Measurements from ENCODE around the gene DOP1A. TPM values are rescaled to one million over a fixed set of nuclear protein-coding genes. Genes with fewer than 3 reads are reported as not detected.
A peak's percentile ranks its signal among the peaks of the same experiment; 100 is the strongest.

The DOP1A gene, protein sequence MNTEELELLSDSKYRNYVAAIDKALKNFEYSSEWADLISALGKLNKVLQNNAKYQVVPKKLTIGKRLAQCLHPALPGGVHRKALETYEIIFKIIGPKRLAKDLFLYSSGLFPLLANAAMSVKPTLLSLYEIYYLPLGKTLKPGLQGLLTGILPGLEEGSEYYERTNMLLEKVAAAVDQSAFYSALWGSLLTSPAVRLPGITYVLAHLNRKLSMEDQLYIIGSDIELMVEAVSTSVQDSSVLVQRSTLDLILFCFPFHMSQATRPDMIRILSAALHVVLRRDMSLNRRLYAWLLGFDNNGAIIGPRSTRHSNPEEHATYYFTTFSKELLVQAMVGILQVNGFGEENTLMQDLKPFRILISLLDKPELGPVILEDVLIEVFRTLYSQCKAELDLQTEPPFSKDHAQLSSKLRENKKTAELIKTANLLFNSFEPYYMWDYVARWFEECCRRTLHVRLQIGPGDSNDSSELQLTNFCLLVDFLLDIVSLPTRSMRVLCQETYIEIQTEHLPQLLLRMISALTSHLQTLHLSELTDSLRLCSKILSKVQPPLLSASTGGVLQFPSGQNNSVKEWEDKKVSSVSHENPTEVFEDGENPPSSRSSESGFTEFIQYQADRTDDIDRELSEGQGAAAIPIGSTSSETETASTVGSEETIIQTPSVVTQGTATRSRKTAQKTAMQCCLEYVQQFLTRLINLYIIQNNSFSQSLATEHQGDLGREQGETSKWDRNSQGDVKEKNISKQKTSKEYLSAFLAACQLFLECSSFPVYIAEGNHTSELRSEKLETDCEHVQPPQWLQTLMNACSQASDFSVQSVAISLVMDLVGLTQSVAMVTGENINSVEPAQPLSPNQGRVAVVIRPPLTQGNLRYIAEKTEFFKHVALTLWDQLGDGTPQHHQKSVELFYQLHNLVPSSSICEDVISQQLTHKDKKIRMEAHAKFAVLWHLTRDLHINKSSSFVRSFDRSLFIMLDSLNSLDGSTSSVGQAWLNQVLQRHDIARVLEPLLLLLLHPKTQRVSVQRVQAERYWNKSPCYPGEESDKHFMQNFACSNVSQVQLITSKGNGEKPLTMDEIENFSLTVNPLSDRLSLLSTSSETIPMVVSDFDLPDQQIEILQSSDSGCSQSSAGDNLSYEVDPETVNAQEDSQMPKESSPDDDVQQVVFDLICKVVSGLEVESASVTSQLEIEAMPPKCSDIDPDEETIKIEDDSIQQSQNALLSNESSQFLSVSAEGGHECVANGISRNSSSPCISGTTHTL (N-terminal part only)
- 1 to 10 TPM; 7.6 to 8.9 TPM for total RNA-seq

DNA sequence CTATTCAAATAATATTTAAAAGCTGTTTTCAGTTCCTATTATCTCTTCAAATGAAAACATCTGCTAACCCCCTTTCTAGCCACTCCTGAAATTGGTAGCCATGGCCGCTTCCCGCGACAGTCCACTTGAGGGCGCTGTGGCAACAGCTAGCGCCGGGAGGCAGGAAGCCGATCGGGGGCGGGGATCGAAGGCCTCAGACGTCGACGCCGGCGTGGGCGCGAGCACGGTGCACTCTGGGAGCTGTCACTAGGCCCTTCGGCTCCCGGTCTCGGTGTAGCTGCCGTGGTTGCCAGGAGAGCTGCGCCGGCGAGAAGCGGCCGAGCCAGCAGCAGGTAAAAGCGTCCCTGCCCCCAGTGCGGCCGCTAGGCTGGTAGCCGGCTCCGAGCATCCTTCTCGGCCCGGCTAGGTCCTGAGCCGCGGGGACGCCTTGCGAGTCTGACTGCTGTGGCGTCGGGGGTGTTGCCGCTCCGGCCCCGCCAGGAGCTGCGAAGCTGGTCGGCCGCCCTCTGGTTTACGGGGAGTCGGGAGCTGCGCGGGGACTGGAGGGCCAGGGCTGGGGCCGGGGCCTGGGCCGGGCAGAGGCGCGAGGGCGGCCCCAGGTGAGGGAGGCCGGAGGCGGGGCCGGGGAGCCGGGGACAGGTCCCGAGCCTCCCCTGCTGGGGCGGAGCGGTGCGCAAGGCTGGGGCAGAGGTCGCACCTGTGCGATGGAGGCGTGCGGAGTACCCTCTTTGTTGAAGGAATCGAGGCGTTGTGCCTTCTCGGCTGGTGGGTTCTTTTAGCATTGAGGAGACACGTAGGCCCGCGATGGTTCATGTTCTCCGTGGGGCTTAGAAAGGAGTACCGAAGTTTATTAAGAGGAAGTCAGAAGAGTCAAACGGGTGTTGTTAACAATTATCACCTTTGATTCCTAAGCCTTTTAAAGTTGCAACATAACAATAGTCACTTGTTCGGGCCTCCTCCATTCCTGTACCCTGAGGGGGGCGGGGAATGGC lies at the start of gene DOP1A:
Gene DOP1A, plus strand, starts transcription at position 224 of the 992 bp plus-strand sequence. CDS start 29,307 bp downstream, outside the sequence.
- H3K4me1 Mint-ChIP-seq = peaks cover 4% of the 10 kb centered on the region
- H3K27me3 Mint-ChIP-seq = no peaks in the 10 kb centered on the region
- ATAC-seq (replicated peaks) = peak; percentile 90
- peak within 1 kb of the TSS; percentile 86 for H3K4me3 Mint-ChIP-seq
- H3K27ac Mint-ChIP-seq = peak within 1 kb of the TSS; percentile 89
- H3K9me3 Mint-ChIP-seq = no peaks in the 10 kb centered on the region
- peaks cover 4% of the 10 kb centered on the region for H3K36me3 Mint-ChIP-seq (ENCODE audit: low read depth)

DNA sequence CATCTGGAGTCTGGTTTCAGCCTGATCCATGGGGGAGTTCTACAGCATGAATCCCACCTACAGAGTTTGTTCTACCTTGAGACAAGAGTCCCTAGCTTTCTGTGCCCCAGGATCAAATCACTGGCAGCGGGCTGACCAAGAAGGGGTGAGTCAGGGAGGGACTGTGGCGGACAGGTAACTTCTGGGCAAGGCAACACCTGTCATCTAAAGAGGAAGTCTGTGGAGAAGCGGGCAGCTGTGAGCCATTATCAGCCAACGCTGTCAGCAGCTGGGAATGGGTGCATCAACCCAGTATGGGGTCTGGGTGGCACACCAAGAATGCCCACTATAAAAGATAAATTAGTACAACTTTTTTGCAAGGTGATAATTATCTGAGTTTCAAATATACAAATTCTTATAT lies 47.7 kb upstream of the DOP1A start:
- Mint-ChIP-seq H3K4me1 (no peaks in the 10 kb centered on the region), H3K27me3 (no peaks in the 10 kb centered on the region), H3K9me3 (no peaks in the 10 kb centered on the region), H3K27ac (no peak overlapping the region), H3K4me3 (no peak overlapping the region), H3K36me3 (ENCODE audit: low read depth) (peaks cover 85% of the 10 kb centered on the region)
- no peak for ATAC-seq (replicated peaks)

DNA sequence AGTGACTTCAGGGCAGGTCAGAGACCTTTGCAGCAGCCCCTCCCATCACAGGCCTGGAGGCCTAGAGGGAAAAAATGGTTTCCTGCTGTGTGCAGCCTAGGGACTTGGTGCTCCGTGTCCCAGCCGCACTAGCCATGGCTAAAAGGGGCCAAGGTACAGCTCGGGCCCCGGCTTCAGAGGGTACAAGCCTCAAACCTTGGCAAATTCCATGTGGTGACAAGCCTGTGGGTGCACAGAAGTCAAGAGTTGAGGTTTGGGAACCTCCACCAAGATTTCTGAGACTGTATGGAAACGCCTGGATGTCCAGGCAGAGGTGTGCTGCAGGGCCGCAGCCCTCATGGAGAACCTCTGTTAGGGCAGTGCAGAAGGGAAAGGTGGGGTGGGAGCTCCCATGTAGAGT lies 35.8 kb upstream of the DOP1A start:
- Mint-ChIP-seq H3K27me3 (no peaks in the 10 kb centered on the region), H3K9me3 (peaks cover 14% of the 10 kb centered on the region), H3K4me3 (no peak overlapping the region), H3K27ac (no peak overlapping the region), H3K36me3 (ENCODE audit: low read depth) (peaks cover 49% of the 10 kb centered on the region), H3K4me1 (no peaks in the 10 kb centered on the region)
- ATAC-seq (replicated peaks) = no peak

DNA sequence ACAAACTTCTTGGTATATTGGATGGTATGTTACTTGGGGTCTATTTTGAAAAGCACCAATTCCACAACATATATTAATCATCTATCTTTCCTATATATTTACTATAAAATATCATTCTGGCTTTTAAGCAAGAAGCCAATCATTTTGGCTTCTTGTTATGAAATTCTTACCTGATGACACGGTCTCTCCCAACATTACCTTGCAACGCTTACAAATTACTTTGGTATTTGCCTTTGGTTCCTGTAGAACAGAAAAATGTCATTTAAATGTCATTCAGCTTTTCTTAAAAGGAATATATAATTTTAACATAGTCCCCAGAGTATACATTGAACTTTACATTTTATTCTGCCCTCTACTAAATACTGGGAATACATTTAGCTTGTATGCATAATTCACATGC lies 29.2 kb upstream of the DOP1A start:
- Mint-ChIP-seq H3K27ac (no peak overlapping the region), H3K27me3 (no peaks in the 10 kb centered on the region), H3K36me3 (ENCODE audit: low read depth) (peaks cover 40% of the 10 kb centered on the region), H3K4me1 (no peaks in the 10 kb centered on the region), H3K9me3 (peaks cover 14% of the 10 kb centered on the region), H3K4me3 (no peak overlapping the region)
- no peak for ATAC-seq (replicated peaks)

DNA sequence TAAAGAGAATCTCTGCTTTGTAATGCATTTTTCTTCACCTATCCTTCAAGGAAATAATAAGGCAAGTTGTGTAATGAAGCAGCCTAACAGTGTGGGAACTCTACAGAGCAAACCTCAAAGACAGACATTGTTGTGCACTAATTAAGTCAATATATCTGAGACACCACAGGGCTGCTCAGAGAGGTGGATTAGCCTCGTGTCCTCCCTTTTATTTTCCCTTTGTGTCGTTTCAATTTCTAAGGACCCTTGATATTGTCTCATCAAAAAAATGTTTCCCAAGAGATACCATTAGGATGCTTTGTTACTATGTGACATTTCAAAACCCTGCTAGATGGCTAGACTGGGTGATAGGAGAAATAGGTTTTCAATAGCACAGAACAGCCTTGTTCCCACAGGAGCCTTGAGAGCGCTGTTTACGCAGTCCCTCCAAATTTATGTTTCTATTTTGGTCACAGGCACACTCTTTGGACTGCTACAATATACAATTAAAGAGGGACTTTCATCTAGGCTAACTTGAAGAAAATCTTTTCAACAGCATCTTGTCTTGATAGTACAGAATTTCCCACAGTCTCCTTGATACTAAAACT lies 24.9 kb upstream of the DOP1A start:
- H3K36me3 Mint-ChIP-seq (ENCODE audit: low read depth) = peaks cover 18% of the 10 kb centered on the region
- no peaks in the 10 kb centered on the region for H3K4me1 Mint-ChIP-seq

DNA sequence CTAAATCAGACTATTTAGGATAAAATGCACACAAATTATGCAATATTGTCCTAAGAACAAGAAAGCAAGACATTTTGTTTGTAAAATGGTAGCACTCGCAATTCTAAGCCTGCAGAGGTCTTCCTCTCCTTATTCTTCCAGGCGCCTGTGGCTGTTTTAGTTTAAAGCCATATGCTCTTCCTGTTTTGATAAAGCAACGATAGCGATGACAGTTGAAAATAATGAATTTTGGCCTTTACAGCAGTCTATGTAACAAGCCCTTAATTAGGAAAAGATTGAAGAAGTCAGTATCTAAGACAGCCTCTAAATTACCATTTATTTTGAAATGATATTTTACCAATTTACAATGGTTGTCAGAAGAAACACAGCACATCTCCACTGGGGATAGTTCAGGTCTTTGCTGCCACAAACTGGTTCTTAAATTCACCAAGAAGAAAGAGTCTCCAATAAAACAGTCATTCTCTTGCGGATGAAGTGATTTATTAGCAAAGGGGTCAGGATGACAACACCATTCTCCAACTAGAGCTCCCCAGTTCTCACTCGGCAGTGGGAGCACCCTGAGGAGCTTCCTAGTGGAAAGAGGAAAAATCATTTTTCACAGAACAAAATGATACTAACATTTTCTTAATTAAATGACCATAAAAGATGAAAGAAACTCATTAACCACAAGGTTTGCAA lies 23.2 kb upstream of the DOP1A start:
- no peak for ATAC-seq (replicated peaks)
- no peaks in the 10 kb centered on the region for H3K27me3 Mint-ChIP-seq
- H3K36me3 Mint-ChIP-seq (ENCODE audit: low read depth) = peaks cover 17% of the 10 kb centered on the region
- no peaks in the 10 kb centered on the region for H3K9me3 Mint-ChIP-seq
- no peak overlapping the region for H3K27ac Mint-ChIP-seq
- H3K4me1 Mint-ChIP-seq = no peaks in the 10 kb centered on the region
- no peak overlapping the region for H3K4me3 Mint-ChIP-seq

More for the DNA sequence above, 24.9 kb upstream of the DOP1A start:
- no peak overlapping the region for H3K4me3 Mint-ChIP-seq
- H3K9me3 Mint-ChIP-seq = no peaks in the 10 kb centered on the region
- no peaks in the 10 kb centered on the region for H3K27me3 Mint-ChIP-seq
- ATAC-seq (replicated peaks) = no peak
- H3K27ac Mint-ChIP-seq = no peak overlapping the region

DNA sequence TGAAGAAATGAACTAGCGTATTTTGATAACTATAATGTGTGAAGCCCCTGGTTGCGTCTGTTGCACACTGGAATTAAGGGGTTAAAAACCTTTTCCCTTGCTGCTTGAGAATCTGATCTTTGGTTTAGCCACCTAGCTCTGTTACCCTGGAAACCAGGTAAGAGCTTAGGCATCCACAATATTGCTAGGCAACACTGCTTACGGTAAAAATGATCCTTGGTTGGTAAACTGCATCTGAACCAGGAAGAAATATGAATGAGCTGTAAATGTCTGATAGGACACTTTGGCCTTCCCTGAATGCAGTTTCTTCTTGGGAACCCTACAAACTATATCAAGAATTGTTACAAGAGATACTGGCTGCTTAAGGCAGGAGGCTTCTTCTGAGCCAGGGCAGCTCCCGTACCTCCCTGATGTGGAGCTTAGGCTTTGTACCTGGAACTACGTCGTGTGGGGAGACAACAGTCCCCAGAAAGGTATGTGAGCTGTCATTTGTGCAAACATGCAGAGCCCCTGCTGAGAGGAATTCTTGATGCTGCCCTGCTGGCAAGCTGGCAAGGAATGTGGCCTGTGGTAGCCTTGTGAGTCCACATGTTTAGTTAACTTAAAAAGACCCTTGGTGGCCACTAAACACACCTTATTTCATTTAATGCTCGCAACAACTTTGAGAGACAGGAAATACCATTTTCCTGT lies 20.3 kb upstream of the DOP1A start:
- no peaks in the 10 kb centered on the region for H3K27me3 Mint-ChIP-seq
- H3K4me3 Mint-ChIP-seq = no peak overlapping the region
- no peak for ATAC-seq (replicated peaks)
- peaks cover 33% of the 10 kb centered on the region for H3K36me3 Mint-ChIP-seq (ENCODE audit: low read depth)
- no peak overlapping the region for H3K27ac Mint-ChIP-seq
- H3K4me1 Mint-ChIP-seq = no peaks in the 10 kb centered on the region
- no peaks in the 10 kb centered on the region for H3K9me3 Mint-ChIP-seq

DNA sequence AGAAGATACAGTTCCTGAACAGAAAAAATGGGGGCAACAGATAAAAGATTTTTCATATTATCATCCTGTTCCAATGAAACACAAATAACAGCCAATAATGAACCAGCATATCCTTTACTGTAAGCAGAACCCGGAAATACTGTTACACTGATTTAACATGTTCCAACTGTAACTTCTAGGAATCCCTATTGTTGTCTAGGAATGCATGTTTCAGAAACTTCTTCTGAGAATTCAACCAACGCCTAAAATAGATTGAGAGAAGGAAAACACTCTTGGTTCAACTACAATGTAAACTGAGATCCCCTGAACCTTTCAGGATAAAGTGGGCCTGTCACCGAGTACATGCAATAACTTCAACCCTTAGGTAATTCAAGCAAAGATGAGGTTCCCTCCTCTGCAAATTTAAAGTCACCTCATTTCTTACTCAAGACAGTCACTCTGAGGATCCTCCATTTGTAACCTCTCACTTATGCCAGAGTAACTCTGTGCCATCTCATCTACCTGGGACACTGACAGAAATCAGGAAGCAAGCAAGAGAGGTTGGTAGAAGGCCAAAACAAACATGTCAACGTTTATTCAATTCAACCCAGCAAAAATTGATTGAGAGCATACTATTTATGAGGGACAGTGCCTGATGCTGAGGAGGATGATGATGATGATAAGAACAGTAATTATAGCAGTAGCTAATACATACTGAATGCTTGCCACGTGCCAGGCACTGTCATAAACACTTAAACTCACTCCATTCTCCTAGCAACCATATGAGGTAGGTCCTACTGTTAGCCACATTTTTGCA lies 15.9 kb upstream of the DOP1A start:
- H3K4me3 Mint-ChIP-seq = no peak overlapping the region
- H3K4me1 Mint-ChIP-seq = no peaks in the 10 kb centered on the region
- no peak overlapping the region for H3K27ac Mint-ChIP-seq

DNA sequence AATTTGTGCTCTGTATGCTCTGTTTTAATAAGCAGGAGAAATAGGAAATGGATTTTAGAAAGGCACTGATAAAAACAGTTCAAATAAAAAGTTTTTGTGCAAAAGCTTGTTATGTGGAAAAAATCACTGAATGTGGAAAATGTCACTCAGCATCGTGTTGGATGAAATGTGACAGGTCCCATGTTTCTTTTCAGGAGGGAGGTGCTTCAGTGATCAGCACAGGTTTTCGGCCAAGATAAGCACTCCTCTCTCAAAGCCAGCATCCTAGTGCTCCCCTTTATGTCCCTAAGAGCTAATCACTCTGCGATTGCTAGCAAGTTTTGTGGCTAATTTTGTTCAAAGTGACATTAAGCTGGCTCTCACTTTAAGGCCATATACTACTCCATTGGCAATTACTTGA lies 13.8 kb upstream of the DOP1A start:
- Mint-ChIP-seq H3K4me1 (peaks cover 5% of the 10 kb centered on the region), H3K36me3 (ENCODE audit: low read depth) (peaks cover 72% of the 10 kb centered on the region), H3K27ac (no peak overlapping the region), H3K9me3 (no peaks in the 10 kb centered on the region), H3K4me3 (no peak overlapping the region), H3K27me3 (no peaks in the 10 kb centered on the region)
- no peak for ATAC-seq (replicated peaks)

More for the DNA sequence above, 15.9 kb upstream of the DOP1A start:
- Mint-ChIP-seq H3K9me3 (no peaks in the 10 kb centered on the region), H3K27me3 (no peaks in the 10 kb centered on the region), H3K36me3 (ENCODE audit: low read depth) (peaks cover 55% of the 10 kb centered on the region)
- no peak for ATAC-seq (replicated peaks)

DNA sequence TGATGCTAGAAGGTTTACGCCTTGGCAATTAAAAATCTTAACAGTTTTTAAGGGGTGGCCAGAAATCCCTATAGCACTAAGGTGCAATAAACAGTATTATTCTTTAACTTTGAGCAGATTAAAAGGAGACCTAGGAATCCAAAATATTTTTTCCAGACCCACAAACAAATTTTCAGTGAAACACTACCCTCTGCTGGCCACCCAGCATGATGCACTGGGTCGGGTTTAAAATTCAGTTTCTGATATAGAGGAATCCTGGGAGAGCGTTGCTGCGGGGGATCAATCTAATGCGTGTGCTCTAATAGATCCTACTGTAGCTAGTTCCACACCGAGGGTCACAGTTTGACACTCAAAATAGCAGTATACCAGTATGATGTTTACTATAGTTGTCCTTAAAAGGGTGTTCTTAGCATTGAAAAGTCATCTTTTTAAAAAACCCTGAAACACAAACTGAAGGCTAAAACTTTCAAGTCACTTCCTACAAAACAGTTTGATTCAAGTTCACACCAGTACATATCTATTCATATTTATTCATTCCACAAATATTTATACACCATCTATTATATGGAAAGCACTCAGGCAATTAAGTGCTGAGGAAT lies 12.0 kb upstream of the DOP1A start:
- Mint-ChIP-seq H3K4me1 (peaks cover 5% of the 10 kb centered on the region), H3K4me3 (no peak overlapping the region), H3K9me3 (no peaks in the 10 kb centered on the region), H3K27me3 (no peaks in the 10 kb centered on the region), H3K36me3 (ENCODE audit: low read depth) (peaks cover 63% of the 10 kb centered on the region), H3K27ac (no peak overlapping the region)
- no peak for ATAC-seq (replicated peaks)

DNA sequence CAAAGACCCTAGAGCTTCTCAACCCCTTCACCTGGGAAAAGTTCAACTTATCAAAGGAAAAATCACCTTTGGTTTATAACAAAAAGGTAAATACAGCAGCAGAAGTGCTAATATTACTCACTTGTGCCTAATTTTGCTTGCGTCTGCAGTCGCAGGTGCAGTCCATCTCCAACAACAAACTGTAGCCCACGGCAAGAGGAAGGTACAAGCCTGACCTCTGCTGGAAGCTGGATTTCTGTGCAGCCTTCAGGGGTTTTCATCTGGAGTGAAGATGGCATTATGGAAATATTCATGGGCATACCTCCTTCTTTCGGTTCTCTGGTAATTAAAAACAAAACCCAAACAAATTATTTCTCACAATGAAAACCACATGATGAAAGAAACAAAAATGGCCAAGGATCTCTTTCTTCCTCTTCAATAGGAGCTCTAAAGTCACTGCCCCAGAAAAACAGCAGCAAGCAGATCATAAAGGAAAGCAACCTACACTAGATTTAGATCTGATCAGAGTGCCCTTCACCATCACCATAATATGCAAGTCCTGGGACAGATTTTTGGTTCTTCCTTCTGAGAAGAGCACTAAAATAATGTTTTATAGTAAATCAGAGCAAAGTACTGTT lies 9.7 kb upstream of the DOP1A start:
- H3K27ac Mint-ChIP-seq = no peak overlapping the region
- H3K9me3 Mint-ChIP-seq = no peaks in the 10 kb centered on the region
- no peak for ATAC-seq (replicated peaks)
- H3K36me3 Mint-ChIP-seq (ENCODE audit: low read depth) = peaks cover 47% of the 10 kb centered on the region
- no peaks in the 10 kb centered on the region for H3K27me3 Mint-ChIP-seq
- H3K4me1 Mint-ChIP-seq = peaks cover 5% of the 10 kb centered on the region
- H3K4me3 Mint-ChIP-seq = no peak overlapping the region
